ENCODE measurements around the gene KIF13A.

DNA sequence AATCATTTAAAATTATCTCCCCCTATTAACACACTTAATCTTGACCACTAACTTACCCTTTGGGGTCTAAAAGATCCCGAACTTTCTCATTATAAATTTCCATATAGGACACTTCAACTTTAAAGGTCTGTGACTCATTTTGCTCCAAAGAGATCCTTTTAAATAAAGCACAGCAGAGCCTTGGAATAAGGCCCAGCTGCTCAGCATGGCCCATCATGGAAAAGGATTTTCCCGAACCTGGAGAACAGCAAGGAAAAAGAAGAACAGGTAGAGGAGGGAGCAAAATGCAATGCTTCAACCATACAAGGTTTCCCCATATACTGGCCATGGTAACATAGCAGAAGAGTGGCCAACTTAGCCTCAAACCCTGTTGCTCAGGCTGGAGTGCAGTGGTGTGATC lies 132.1 kb downstream of the KIF13A start:
- TF ChIP-seq EZH2 (IDR thresholded peaks at IDR 0.05; ENCODE audit: insufficient read depth, low read length), result no peak
- TF ChIP-seq, protein P1, sequence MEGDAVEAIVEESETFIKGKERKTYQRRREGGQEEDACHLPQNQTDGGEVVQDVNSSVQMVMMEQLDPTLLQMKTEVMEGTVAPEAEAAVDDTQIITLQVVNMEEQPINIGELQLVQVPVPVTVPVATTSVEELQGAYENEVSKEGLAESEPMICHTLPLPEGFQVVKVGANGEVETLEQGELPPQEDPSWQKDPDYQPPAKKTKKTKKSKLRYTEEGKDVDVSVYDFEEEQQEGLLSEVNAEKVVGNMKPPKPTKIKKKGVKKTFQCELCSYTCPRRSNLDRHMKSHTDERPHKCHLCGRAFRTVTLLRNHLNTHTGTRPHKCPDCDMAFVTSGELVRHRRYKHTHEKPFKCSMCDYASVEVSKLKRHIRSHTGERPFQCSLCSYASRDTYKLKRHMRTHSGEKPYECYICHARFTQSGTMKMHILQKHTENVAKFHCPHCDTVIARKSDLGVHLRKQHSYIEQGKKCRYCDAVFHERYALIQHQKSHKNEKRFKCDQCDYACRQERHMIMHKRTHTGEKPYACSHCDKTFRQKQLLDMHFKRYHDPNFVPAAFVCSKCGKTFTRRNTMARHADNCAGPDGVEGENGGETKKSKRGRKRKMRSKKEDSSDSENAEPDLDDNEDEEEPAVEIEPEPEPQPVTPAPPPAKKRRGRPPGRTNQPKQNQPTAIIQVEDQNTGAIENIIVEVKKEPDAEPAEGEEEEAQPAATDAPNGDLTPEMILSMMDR (IDR thresholded peaks at IDR 0.05; ENCODE audit: insufficient read depth, low read depth, low read length), result no peak
